Common myeloid progenitor, CD34-positive (primary cell): Measurements from ENCODE around the gene MRPS5.
"Not testable (repeated sequence)": the region's sequence is repeated elsewhere in the genome, so short reads cannot be mapped to it uniquely, and the experiment has no call there.

Source experiments
- CTCF ChIA-PET: fragments of 350-600 bp; sonication (Branson Sonifier 250); formaldehyde crosslinking; loops from one replicate; lab custom pipeline; 2021; ENCODE audit warnings: antibody characterized with exemption; lab: Charles Lee
- POLR2A ChIA-PET: fragments of 350-600 bp; sonication (Branson Sonifier 250); formaldehyde crosslinking; loops from one replicate; lab custom pipeline; 2021; ENCODE audit warnings: antibody characterized with exemption; lab: Charles Lee
- DNase-seq, 3 donors: peaks; one replicate each; pipeline versions ENCODE4 v3.0.0 to v3.0.0-alpha.2; 2013
- H3K27ac ChIP-seq, 2 experiments: 1 replicate in 1 of 2; 2 replicates in 1 of 2; pipeline ENCODE4 v1.7.0; 2013; ENCODE audit warnings: inconsistent platforms in 2 of 2, low read length in 2 of 2, mild to moderate bottlenecking in 2 of 2, low read depth in 1 of 2, moderate library complexity in 1 of 2; ENCODE audit not compliant: severe bottlenecking in 2 of 2, insufficient read depth in 1 of 2, poor library complexity in 1 of 2
- H3K27me3 ChIP-seq, 5 experiments: replicated peaks in 2 of 5; 1 replicate in 3 of 5; 2 replicates in 2 of 5; pipeline versions ENCODE4 v1.6.1 to v1.7.0; 2013; ENCODE audit warnings: low read length in 4 of 5, mild to moderate bottlenecking in 2 of 5, moderate library complexity in 2 of 5, inconsistent platforms in 1 of 5; ENCODE audit not compliant: insufficient read depth in 5 of 5, control insufficient read depth in 4 of 5
- H3K36me3 ChIP-seq, 4 experiments: 1 replicate in 2 of 4; 2 replicates in 2 of 4; pipeline versions ENCODE4 v1.6.1 to v1.7.0; 2013; ENCODE audit warnings: low read length in 3 of 4, control low read depth in 1 of 4, mild to moderate bottlenecking in 1 of 4; ENCODE audit not compliant: control insufficient read depth in 4 of 4, insufficient read depth in 4 of 4
- H3K4me1 ChIP-seq, 4 experiments: 1 replicate in 3 of 4; 2 replicates in 1 of 4; pipeline versions ENCODE4 v1.6.1 to v1.7.1; 2013; ENCODE audit warnings: low read length in 3 of 4, mild to moderate bottlenecking in 3 of 4, control low read depth in 1 of 4, inconsistent platforms in 1 of 4, moderate library complexity in 1 of 4; ENCODE audit not compliant: control insufficient read depth in 4 of 4, insufficient read depth in 4 of 4; ENCODE audit errors: control extremely low read depth in 1 of 4
- H3K4me3 ChIP-seq, 7 experiments: 1 replicate in 4 of 7; 2 replicates in 3 of 7; pipeline versions ENCODE4 v1.5.1 to v1.7.0; 2013; ENCODE audit warnings: mild to moderate bottlenecking in 7 of 7, low read length in 6 of 7, moderate library complexity in 6 of 7, inconsistent platforms in 2 of 7, low read depth in 2 of 7, control low read depth in 1 of 7; ENCODE audit not compliant: insufficient read depth in 4 of 7, control insufficient read depth in 1 of 7; ENCODE audit errors: extremely low read depth in 1 of 7
- H3K9me3 ChIP-seq, 5 experiments: 1 replicate in 4 of 5; 2 replicates in 1 of 5; pipeline versions ENCODE4 v1.6.1 to v1.7.1; 2013; ENCODE audit warnings: low read length in 4 of 5, mild to moderate bottlenecking in 2 of 5, inconsistent platforms in 1 of 5, low read depth in 1 of 5, moderate library complexity in 1 of 5; ENCODE audit not compliant: control insufficient read depth in 4 of 5, insufficient read depth in 2 of 5; ENCODE audit errors: control extremely low read depth in 1 of 5
- WGBS: methylation state at CpG from one replicate; pipeline ENCODE4 v1.1.5; 2013; ENCODE audit not compliant: insufficient coverage; 5-methylcytosine and 5-hydroxymethylcytosine counted together

Gene MRPS5

DNA sequence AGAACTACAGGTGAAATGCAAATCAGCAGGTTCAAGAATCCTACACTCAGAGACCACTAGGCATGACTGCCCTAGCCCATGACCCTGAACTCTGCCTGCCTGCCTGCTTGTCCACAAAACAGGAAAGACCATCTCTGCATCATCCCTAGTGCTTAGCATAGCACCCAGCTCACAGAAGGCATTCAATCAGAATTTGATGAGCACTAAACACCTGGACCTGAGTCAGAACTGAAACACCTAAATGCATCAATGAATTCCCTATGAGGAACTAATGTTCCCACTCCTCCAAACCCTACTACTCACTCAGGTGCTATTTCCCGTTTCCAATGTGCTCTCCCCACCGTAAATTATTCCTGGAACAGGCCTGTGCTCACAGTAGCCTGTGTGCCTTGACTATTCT is 21.7 kb downstream of the MRPS5 start:
- 100% methylated on average over 2 of the region's 2 CpGs for WGBS
- Histone ChIP-seq H3K9me3 (peaks cover 0 to 3% (median 0%) of the 10 kb centered on the region in 5 experiments), H3K4me1 (no peaks in the 10 kb centered on the region), H3K27me3 (no peaks in the 10 kb centered on the region), H3K27ac (no peak overlapping the region), H3K36me3 (peaks cover 17 to 59% (median 35%) of the 10 kb centered on the region in 4 experiments), H3K4me3 (no peak overlapping the region)
- no peak for DNase-seq
- POLR2A ChIA-PET = no interaction called here
- CTCF ChIA-PET = no interaction called here

DNA sequence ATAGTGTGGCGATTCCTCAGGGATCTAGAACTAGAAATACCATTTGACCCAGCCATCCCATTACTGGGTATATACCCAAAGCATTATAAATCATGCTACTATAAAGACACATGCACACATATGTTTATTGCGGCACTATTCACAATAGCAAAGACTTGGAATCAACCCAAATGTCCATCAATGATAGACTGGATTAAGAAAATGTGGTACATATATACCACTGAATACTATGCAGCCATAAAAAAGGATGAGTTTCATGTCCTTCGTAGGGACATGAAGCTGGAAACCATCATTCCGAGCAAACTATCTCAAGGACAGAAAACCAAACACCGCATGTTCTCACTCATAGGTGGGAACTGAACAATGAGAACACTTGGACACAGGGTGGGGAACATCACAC is 23.3 kb downstream of the MRPS5 start:
- H3K9me3 ChIP-seq, POLR2A ChIA-PET, H3K4me1 ChIP-seq, DNase-seq, H3K4me3 ChIP-seq, H3K27me3 ChIP-seq, CTCF ChIA-PET, H3K27ac ChIP-seq: not testable (repeated sequence)
- no CpG with 5 or more reads among the region's 5 CpGs for WGBS
- H3K36me3 ChIP-seq = peaks cover 17 to 49% (median 29%) of the 10 kb centered on the region in 4 experiments

DNA sequence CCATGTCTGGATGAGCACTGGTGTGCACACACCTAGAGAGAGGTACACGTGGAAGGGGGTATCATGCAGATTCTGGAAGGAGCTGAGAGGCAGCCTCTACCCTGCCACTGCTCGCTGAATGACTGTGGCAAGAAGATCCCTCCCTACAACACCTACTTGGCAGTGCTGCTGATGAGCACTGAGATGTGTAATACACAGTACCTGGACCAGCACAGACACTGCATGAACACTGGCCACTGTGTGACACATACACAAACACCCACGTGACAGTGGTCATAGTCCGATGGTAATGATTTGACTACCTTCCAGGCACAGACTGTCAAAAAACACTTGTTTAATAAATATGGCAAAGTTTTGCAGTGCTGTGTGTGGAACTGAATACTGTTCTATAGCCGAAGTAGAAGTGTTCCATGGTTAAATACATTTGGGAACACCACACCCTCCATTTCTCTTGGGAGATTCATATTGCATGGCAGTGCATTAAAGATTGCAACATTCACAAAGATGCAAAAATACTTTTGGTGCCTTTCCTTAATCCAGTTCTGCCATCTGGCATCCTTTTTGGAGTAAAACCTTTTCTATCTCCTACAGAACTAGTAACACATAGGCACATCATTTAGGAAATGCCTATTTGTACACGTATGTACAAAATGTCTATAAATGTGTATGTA is 29.6 kb downstream of the MRPS5 start:
- no peaks in the 10 kb centered on the region for H3K4me1 ChIP-seq
- H3K27me3 ChIP-seq = no peaks in the 10 kb centered on the region
- CTCF ChIA-PET = interaction anchor here (3.1 kb wide), 1 partner anchor 13 kb away, joined by 14 read pairs; no protein-coding TSS in a partner anchor
- POLR2A ChIA-PET = no interaction called here
- H3K27ac ChIP-seq = no peak overlapping the region
- peaks cover 31 to 56% (median 41%) of the 10 kb centered on the region in 4 experiments for H3K36me3 ChIP-seq
- H3K4me3 ChIP-seq = no peak overlapping the region
- WGBS = 100% methylated on average over 4 of the region's 6 CpGs
- DNase-seq = no peak
- H3K9me3 ChIP-seq = no peaks in the 10 kb centered on the region

DNA sequence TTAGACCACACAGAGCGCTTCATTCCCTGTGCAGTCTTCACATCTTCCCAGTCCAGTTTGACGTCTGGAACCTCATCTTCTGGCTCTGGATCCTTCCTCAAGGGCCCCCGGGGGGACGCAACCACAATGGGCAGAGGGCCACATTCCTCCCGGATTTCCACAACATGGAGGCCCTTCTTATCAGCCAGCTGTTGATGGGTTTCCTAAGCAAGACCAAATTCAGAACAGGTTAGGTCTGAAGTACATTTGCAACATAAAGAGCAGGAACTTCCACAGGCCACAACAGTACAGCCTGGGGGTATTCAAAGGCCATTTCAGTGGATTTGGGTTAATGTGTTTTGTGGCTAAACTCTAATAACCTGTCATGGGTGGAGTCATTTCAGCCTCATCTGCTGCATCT is 34.2 kb downstream of the MRPS5 start:
- no peak overlapping the region for H3K27ac ChIP-seq
- CTCF ChIA-PET = interaction anchor here (1.1 to 1.3 kb wide), 2 partner anchors 9 to 21 kb away, joined by 4 read pairs; no protein-coding TSS in a partner anchor
- H3K27me3 ChIP-seq = no peaks in the 10 kb centered on the region
- no peaks in the 10 kb centered on the region for H3K9me3 ChIP-seq
- WGBS = 100% methylated on average over 5 of the region's 5 CpGs
- no peaks in the 10 kb centered on the region for H3K4me1 ChIP-seq
- DNase-seq = no peak
- POLR2A ChIA-PET = no interaction called here
- no peak overlapping the region for H3K4me3 ChIP-seq
- H3K36me3 ChIP-seq = peaks cover 25 to 66% (median 47%) of the 10 kb centered on the region in 4 experiments

DNA sequence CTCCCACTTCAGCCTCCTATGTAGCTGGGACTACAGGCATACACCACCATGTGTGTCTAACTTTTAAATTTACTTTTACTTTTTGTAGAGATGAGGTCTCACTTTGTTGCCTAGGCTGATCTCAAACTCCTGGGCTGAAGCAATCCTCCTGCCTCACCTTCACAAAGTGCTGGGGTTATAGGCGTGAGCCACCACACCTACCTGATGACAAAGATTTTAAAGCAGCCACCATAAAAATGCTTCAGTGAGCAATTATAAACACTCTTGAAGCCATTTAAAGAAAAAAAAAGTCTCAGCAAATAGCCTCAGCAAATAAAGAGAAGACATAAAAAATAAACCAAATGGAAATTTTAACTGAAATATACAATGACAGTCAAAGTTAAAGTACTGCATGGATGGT is 35.6 kb downstream of the MRPS5 start:
- peaks cover 17 to 52% (median 34%) of the 10 kb centered on the region in 4 experiments for H3K36me3 ChIP-seq
- ChIA-PET POLR2A (no interaction called here), CTCF (no interaction called here)
- 100% methylated on average over 1 of the region's 1 CpG for WGBS
- no peak for DNase-seq
- no peak overlapping the region for H3K4me3 ChIP-seq
- no peak overlapping the region for H3K27ac ChIP-seq
- H3K9me3 ChIP-seq = no peaks in the 10 kb centered on the region
- H3K27me3 ChIP-seq = no peaks in the 10 kb centered on the region
- no peaks in the 10 kb centered on the region for H3K4me1 ChIP-seq

DNA sequence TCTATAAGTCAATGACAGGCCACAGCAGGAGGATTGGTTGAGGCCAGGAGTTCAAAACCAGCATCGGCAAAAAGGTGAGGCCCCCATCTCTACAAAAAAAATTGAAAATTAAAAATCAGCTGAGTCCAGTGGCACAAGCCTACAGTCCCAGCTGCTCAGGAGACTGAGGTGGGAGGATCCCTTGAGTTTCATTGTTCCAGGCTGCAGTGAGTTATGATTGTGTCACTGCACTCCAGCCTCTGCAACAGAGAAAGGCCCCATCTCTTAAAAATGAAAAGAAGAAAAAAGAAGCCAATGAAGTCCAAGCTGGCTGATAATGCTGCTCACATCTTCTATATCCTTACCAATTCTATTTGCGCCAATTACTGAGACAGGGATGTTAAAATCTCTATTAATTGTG is 39.1 kb downstream of the MRPS5 start:
- CTCF ChIA-PET = no interaction called here
- 86% methylated on average over 1 of the region's 2 CpGs for WGBS

DNA sequence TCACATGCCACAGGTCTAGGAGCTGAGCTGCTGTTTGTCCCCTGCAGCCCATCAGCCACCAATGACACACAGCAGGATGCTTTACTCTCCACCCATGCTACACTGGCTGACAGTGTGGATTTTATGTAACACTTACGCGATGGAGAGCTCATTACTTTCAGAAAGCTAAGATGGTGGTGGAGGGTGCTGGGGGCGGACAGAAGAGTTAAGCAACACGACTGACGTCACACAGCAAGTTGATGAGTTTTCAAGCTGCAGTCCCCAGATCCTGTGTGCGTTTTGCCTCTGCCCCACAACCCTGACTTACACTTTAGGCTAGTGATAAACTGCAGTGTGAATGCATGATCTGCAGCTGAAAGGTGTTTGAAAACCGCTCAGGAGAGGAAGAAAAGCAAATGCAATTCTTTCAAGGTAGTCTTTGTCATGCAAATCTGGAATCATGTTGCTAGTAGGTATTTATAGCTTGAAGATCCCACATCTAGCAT is 42.4 kb downstream of the MRPS5 start:
- 71% methylated on average over 4 of the region's 7 CpGs for WGBS
- no peaks in the 10 kb centered on the region for H3K9me3 ChIP-seq
- POLR2A ChIA-PET = no interaction called here
- H3K27ac ChIP-seq = no peak overlapping the region
- H3K27me3 ChIP-seq = peaks cover 0 to 11% (median 3%) of the 10 kb centered on the region in 5 experiments
- H3K36me3 ChIP-seq = no peaks in the 10 kb centered on the region
- H3K4me1 ChIP-seq = peaks cover 0 to 31% (median 27%) of the 10 kb centered on the region in 4 experiments
- H3K4me3 ChIP-seq = no peak overlapping the region
- CTCF ChIA-PET = interaction anchor here (0.8 to 7.6 kb wide), 13 partner anchors 8 to 66 kb away, joined by 3 to 52 read pairs (median 4); partner anchors contain the start of genes MAL and MRPS5
- no peak for DNase-seq

More for the DNA sequence above, 39.1 kb downstream of the MRPS5 start:
- Histone ChIP-seq H3K4me1 (no peaks in the 10 kb centered on the region), H3K27ac (no peak overlapping the region), H3K9me3 (no peaks in the 10 kb centered on the region), H3K27me3 (peaks cover 0 to 9% (median 3%) of the 10 kb centered on the region in 5 experiments), H3K4me3 (no peak overlapping the region), H3K36me3 (peaks cover 5 to 27% (median 13%) of the 10 kb centered on the region in 4 experiments)
- DNase-seq = no peak
- POLR2A ChIA-PET = no interaction called here
